ENCODE results near the gene ZSWIM3.

The ZSWIM3 gene

GRCh38 chr20:45833030-45833882, 24.2 kb upstream of the ZSWIM3 start, which contains the start of gene SNX21:
SNX21 (plus strand) TSS chr20:45833799; CDS start chr20:45833920, 121 bp downstream.
- DNase-seq (ENCODE audit: low read depth) = no peak

GRCh38 chr20:45833883-45834796, 23.3 kb upstream of the ZSWIM3 start:
- no peak for DNase-seq (ENCODE audit: low read depth)

- DNase-seq (ENCODE audit: low read depth) = no peak
These were observed 22.6 kb upstream of the ZSWIM3 start for GRCh38 chr20:45834797-45835161.

- DNase-seq (ENCODE audit: low read depth) = no peak
These were observed 22.1 kb upstream of the ZSWIM3 start for GRCh38 chr20:45835329-45835765.

GRCh38 chr20:45835825-45836224, 21.6 kb upstream of the ZSWIM3 start:
- no peak for DNase-seq (ENCODE audit: low read depth)

GRCh38 chr20:45836841-45837240, 20.6 kb upstream of the ZSWIM3 start:
- DNase-seq (ENCODE audit: low read depth) = no peak

- no peak for DNase-seq (ENCODE audit: low read depth)
These were observed 16.7 kb upstream of the ZSWIM3 start for GRCh38 chr20:45840700-45841198.

- DNase-seq (ENCODE audit: low read depth) = no peak
These were observed 15.8 kb upstream of the ZSWIM3 start for GRCh38 chr20:45841407-45842129.

- no peak for DNase-seq (ENCODE audit: low read depth)
These were observed 15.1 kb upstream of the ZSWIM3 start for GRCh38 chr20:45842169-45842812.

- DNase-seq (ENCODE audit: low read depth) = no peak
These were observed 13.9 kb upstream of the ZSWIM3 start for GRCh38 chr20:45843506-45843905.

- no peak for DNase-seq (ENCODE audit: low read depth)
These were observed 12.0 kb upstream of the ZSWIM3 start for GRCh38 chr20:45845452-45845851.

- no peak for DNase-seq (ENCODE audit: low read depth)
These were observed 9.0 kb upstream of the ZSWIM3 start for GRCh38 chr20:45848421-45848820.

- no peak for DNase-seq (ENCODE audit: low read depth)
These were observed 8.3 kb upstream of the ZSWIM3 start for GRCh38 chr20:45848969-45849582.

GRCh38 chr20:45850238-45850637, 7.2 kb upstream of the ZSWIM3 start:
- DNase-seq (ENCODE audit: low read depth) = no peak

- DNase-seq (ENCODE audit: low read depth) = no peak
These were observed 6.5 kb upstream of the ZSWIM3 start for GRCh38 chr20:45850926-45851325.

- DNase-seq (ENCODE audit: low read depth) = no peak
These were observed 5.9 kb upstream of the ZSWIM3 start for GRCh38 chr20:45851501-45851900.

- DNase-seq (ENCODE audit: low read depth) = no peak
These were observed 5.1 kb upstream of the ZSWIM3 start for GRCh38 chr20:45852326-45852725.

- DNase-seq (ENCODE audit: low read depth) = no peak
These were observed 3.9 kb upstream of the ZSWIM3 start for GRCh38 chr20:45853484-45853883.

- DNase-seq (ENCODE audit: low read depth) = no peak
These were observed 435 bp downstream of the ZSWIM3 start for GRCh38 chr20:45857882-45858216.

- no peak for DNase-seq (ENCODE audit: low read depth)
These were observed 2.5 kb downstream of the ZSWIM3 start for GRCh38 chr20:45859916-45860315.

- no peak for DNase-seq (ENCODE audit: low read depth)
These were observed 3.3 kb downstream of the ZSWIM3 start for GRCh38 chr20:45860560-45861220.
